Measurements from ENCODE around the gene TRERF1.

GRCh38 chr6:42334870-42335269 is 116.9 kb downstream of the TRERF1 start:
- TF ChIP-seq POLR2A (IDR thresholded peaks at IDR 0.05; ENCODE audit: low read length) (no peak), GATA1 (IDR thresholded peaks at IDR 0.05; ENCODE audit: low read depth, low read length) (no peak)
